HG03039 (cell line): ENCODE results near the gene STAT1.
"Not testable (repeated sequence)": the region's sequence is repeated elsewhere in the genome, so short reads cannot be mapped to it uniquely, and the experiment has no call there.

Experiments used
- ATAC-seq: cut with Tn5 transposase; IDR thresholded peaks from one replicate; pipeline ENCODE4 v1.9.1; 2021; ENCODE audit warnings: mild to moderate bottlenecking, moderate library complexity; ENCODE audit not compliant: unreplicated experiment

STAT1 gene

DNA sequence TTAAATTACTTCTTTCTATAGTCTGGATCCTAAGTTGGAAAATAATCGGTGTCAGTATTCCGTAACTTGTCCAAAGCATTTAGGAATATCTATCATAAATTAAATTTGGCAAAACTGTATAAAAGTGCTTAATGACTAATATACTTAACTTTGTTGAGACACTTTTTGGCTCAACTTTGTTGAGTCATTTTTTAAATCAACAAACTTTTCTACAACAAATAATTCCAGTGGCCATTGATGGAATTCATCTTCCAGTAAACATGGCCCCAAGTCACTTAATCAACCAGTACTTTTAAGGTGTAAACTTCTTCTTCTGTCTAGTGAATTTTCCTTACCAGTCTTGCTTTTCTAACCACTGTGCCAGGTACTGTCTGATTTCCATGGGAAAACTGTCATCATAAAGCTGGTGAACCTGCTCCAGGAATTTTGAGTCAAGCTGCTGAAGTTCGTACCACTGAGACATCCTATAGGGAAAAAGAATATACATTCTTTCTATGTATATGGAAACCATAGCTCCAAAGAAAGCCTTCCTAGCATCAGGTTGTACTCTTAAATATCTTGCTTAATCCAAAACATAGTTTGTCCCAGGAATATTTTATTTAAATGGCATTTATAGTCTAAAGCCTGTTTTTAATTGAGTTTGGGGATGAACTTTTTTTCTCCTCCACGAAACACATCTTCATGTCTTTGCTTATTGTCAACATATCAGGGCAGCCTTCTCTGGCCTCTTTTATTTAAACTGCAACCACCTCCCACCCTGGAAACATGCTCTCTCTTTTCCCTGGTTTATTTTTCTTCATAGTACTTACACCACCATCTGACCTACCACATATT is 4.2 kb downstream of the STAT1 start:
- no peak for ATAC-seq

GRCh38 chr2:191008286-191008685 is 5.7 kb downstream of the STAT1 start:
- no peak for ATAC-seq

DNA sequence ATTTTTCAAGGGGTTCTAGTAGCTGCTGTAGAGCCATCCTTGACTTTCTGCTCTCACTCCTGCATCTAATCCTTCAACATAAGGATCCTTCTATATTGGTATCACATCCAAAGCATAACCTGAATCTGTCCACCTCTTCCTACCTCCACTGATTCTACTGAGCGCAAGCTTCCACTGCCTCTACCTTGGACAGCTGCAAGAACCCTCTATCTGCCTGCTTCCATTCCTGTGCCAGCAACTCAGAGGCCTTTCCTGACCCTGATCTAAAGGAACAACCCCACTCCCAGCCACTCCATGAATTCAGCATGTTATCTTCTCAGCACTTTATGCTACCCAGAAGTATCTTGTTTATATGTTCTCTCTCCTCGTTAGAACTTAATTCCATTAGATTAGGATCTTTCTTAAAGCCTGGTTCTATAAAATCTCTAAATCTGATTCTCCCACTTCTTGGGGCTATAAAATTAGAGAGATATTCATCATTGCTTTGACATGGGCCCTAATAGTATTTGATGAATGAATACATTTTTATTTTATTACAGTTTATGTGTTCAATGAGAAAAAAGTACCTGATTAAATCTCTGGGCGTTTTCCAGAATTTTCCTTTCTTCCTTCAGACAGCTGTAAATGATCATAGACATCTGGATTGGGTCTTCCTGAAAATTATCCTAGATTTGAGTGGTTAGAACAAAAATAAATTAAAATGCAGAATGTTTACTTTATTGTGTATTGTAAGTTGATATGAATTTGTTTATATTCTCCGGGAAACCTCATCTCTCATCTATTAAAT is 6.8 kb downstream of the STAT1 start:
- ATAC-seq, result no peak

DNA sequence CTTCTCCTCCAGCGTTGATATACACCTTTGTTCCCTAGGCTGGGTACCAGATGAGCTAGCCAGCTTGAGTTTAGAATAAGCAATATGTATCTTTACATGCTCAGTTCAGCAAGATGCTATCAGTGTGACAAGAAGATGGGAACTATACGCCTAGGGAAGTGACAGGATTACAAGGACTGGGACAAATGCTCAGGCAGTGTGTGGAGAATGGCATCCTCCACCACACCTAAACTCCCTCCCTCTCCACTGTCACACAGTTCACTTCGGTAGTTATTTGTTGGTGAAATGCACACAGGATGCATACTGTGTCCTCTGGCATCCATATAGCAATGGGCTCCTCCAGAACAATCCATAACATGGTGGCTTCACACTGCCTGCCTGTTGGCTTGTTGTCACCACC is 7.7 kb downstream of the STAT1 start:
- no peak for ATAC-seq

DNA sequence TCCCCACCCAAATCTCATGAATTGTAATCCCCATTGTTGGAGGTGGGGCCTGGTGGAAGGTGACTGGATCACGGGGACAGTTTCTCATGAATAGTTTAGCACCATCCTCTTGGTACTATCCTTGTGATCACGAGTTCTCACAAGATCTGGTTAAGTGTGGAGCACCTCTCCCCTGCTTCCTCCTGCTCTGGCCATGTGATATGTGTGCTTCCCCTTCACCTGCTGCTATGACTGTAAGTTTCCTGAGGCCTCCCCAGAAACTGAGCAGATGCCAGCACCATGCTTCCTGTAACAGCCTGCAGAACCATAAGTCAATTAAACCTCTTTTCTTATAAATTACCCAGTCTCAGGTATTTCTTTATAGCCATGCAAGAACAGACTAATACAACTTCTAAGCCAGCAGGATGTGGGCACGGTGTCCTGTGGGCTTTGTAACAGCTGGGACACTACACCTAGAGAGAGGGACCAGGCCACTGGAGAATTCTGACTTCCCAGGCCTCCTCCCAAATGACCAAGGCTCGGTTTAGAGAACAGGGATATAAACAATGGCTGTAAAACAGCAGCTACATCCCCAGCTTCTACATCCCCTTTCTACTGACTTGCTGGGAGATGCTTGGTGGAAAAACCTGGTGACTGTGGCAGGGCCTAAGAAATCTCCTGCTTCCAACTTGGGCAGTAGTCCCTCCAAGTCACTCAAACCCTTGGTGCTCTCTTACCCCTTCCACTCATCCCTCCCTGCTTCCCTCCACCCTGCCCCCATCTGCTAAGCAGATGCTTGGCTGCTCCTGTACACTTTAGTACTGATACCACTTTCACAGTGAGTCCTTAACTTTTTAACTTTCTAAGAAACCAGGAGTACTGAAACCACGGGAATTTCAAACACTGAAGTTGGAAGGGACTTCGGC is 10.3 kb downstream of the STAT1 start:
- no peak for ATAC-seq

- no peak for ATAC-seq
These were observed 12.3 kb downstream of the STAT1 start for GRCh38 chr2:191001624-191002023.

GRCh38 chr2:191001032-191001431 is 12.9 kb downstream of the STAT1 start:
- ATAC-seq, result no peak

DNA sequence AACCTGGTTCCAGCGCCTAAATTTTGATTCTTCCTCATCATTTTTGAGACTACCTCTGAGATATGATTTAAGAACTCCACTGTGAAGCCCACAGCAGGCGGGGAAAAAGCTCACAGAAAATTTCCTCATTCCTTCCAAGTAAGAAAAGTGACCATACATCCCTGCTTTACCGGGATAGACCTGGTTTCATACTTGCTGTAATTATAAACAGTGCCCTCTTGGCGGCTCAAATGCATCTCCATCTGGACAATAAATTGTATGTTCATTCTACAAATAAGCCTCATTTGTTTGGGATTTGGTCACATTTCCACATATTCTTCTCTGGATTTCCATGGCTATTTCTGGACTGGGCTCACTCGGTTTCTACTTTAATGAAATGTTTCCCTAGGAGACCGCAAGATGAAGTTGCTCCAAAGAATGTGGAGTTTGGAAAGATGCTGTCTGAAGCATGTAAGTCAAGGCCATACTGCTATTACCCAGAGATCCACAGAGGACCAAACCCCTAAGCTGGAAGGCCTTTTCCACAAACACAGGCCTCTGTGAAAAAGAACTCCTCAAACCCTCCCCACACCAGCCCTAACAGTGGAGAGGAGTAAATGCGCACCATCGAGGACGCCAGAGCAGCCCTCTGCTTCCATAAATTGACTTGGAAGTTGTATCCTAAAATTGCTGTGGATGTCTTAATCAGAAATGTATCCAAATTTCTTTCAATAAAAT is 13.9 kb downstream of the STAT1 start:
- no peak for ATAC-seq

DNA sequence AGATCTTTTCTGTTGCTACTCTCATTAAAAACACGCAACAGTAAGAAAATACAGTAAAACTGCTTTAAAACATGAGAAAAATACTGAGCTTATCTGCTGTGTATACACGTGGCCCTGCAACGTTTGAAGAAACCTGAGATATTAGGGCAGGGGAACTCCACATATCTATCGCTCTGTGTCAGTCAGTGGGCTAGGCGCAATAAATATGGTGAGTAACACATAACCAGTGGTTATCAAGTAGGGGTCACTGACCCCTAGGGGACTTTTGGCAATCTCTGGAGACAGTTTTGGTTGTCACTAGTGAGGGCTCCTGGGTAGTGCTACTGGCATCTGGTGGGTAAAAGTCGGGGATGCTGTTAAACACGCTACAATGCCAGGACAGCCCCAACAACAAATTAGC is 14.9 kb downstream of the STAT1 start:
- ATAC-seq, result no peak

DNA sequence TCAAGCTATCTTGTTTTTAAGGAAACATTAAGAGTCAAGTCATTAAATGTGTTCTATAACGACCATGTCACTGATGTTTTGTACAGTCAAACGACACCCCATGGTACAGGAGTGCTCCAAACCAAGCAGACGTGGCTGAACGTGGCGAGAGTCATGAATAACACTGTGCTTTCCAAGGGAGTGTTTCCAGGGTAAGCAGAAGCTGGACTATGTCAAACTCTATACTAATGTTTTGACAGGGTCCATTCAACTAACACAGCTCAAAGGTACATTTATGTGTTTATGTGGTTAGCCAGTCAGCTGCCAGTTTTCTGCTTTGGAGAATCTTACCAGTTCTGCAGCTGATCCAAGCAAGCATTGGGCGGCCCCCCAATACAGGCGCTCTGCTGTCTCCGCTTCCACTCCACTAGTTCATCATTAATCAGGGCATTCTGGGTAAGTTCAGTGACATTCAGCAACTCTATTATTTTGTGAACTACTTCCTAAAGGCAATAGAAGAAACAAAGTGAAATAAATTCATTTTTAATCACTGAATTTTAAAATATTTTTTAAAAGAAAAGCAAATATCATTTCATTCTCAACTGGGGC is 16.4 kb downstream of the STAT1 start:
- no peak for ATAC-seq

- no peak for ATAC-seq
These were observed 17.0 kb downstream of the STAT1 start for GRCh38 chr2:190996947-190997346.

- no peak for ATAC-seq
These were observed 17.5 kb downstream of the STAT1 start for GRCh38 chr2:190996338-190996946.

GRCh38 chr2:190995315-190995714 is 18.7 kb downstream of the STAT1 start:
- ATAC-seq, result not testable (repeated sequence)

GRCh38 chr2:190994148-190994547 is 19.8 kb downstream of the STAT1 start:
- ATAC-seq, result no peak

- ATAC-seq, result no peak
These were observed 20.7 kb downstream of the STAT1 start for GRCh38 chr2:190993292-190993643.

DNA sequence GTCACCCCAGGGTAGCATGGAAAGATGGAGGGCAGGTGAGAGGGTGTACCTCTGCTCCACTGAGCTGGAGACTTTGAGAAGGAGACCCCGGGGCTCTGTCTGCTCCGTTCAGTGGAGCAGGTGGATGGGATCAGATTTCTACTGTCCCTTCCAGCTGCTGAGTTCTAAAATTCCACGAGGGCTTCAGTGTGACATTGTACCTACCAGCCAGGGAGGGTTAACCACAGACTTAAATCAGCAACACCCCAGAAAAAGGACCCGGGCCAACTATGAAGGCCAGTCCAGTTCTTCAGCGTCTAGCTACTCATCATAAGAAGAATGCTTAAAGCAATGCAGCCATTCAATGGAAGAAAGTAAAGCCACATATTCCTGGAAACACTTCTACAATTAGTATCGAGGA is 23.8 kb downstream of the STAT1 start:
- no peak for ATAC-seq

- ATAC-seq, result no peak
These were observed 25.1 kb downstream of the STAT1 start for GRCh38 chr2:190988910-190989309.

- no peak for ATAC-seq
These were observed 26.0 kb downstream of the STAT1 start for GRCh38 chr2:190987938-190988337.

GRCh38 chr2:190987116-190987515 is 26.9 kb downstream of the STAT1 start:
- ATAC-seq, result no peak
